OCI-LY1 (cell line): ENCODE data around the gene IRX3.

ENCODE experiments used
- CTCF ChIP-seq: fragments of 200-600 bp; sonication (generic), shearing (Covaris generic); IDR thresholded peaks from 2 replicates; pipeline ENCODE4 v1.5.1; 2017; ENCODE audit warnings: mild to moderate bottlenecking, antibody characterized with exemption, low read length, moderate library complexity, mixed read lengths
- EZH2 ChIP-seq: fragments of 200-600 bp; sonication (generic), shearing (Covaris generic); IDR thresholded peaks from 2 replicates; pipeline ENCODE4 v1.8.0; 2017; ENCODE audit warnings: borderline replicate concordance, mixed run types, mild to moderate bottlenecking, antibody characterized with exemption, low read length, moderate library complexity, mixed read lengths

- TF ChIP-seq CTCF = no peak
- no peak for TF ChIP-seq EZH2
These were observed 32.4 kb upstream of the IRX3 start for GRCh38 chr16:54318941-54319340.
